CD4-positive, alpha-beta T cell treated with Interleukin-17A for 4 hours (primary cell): ENCODE measurements around the gene TMCO4.

Experiments
- DNase-seq: peaks from one replicate; pipeline ENCODE4 v3.0.0-alpha.2; 2020; ENCODE audit warnings: mixed read lengths

TMCO4 gene

GRCh38 chr1:19680644-19681043 lies 119.1 kb downstream of the TMCO4 start:
- DNase-seq, result no peak

- no peak for DNase-seq
These were observed 120.0 kb downstream of the TMCO4 start for GRCh38 chr1:19679691-19680090.

DNA sequence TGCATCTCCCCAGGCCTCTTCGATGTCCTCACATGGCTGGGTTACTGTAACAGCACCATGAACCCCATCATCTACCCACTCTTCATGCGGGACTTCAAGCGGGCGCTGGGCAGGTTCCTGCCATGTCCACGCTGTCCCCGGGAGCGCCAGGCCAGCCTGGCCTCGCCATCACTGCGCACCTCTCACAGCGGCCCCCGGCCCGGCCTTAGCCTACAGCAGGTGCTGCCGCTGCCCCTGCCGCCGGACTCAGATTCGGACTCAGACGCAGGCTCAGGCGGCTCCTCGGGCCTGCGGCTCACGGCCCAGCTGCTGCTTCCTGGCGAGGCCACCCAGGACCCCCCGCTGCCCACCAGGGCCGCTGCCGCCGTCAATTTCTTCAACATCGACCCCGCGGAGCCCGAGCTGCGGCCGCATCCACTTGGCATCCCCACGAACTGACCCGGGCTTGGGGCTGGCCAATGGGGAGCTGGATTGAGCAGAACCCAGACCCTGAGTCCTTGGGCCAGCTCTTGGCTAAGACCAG lies 120.7 kb downstream of the TMCO4 start:
- DNase-seq, result no peak

GRCh38 chr1:19678493-19678892 lies 121.2 kb downstream of the TMCO4 start:
- DNase-seq, result no peak

DNA sequence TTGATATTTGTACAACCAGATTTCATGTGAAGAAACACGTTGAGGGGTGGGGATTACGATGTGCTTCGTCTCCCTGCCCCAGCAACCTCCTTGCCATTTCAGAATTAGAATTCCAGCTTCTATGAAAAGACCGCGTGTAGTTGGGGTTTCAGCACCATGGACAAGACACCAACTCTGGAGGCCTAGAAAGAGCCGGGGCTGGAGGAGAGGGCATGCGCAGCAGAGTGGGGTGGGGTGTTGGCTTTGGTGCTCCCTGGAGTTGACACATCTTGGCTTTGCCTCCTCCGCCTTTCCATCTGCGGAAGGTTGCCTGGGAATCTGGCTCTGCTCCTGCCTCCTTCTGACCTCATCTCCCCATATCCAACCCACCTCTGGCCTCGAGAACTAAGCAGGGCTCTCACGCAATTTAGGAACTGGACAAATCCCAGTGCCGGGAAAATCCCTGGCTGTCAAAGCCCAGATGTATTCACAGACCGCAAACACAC lies 123.2 kb downstream of the TMCO4 start:
- no peak for DNase-seq

- DNase-seq, result no peak
These were observed 123.9 kb downstream of the TMCO4 start for GRCh38 chr1:19675797-19676196.

DNA sequence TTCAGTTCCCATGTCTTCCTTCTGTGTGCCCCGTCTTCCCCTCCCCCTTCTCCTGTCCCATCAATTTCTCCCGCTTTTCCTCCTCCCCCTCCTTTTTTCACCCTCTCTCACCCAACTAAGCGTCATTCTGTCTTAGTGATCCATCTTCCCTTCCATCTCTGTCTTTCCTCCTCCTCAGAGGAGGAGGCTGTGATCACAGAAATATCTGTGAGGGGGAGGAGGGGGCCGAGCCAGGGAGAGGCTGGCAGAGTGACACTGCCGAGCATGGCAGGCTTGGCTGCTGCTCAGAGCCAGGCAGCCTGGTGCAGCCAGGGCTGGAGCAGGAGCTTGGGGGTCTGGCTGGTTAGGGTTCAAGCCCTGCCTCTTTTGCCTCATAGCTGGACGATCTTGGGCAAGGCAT lies 127.5 kb downstream of the TMCO4 start:
- no peak for DNase-seq

- no peak for DNase-seq
These were observed 128.9 kb downstream of the TMCO4 start for GRCh38 chr1:19670787-19671186.

- DNase-seq, result no peak
These were observed 130.8 kb downstream of the TMCO4 start for GRCh38 chr1:19668888-19669287.

DNA sequence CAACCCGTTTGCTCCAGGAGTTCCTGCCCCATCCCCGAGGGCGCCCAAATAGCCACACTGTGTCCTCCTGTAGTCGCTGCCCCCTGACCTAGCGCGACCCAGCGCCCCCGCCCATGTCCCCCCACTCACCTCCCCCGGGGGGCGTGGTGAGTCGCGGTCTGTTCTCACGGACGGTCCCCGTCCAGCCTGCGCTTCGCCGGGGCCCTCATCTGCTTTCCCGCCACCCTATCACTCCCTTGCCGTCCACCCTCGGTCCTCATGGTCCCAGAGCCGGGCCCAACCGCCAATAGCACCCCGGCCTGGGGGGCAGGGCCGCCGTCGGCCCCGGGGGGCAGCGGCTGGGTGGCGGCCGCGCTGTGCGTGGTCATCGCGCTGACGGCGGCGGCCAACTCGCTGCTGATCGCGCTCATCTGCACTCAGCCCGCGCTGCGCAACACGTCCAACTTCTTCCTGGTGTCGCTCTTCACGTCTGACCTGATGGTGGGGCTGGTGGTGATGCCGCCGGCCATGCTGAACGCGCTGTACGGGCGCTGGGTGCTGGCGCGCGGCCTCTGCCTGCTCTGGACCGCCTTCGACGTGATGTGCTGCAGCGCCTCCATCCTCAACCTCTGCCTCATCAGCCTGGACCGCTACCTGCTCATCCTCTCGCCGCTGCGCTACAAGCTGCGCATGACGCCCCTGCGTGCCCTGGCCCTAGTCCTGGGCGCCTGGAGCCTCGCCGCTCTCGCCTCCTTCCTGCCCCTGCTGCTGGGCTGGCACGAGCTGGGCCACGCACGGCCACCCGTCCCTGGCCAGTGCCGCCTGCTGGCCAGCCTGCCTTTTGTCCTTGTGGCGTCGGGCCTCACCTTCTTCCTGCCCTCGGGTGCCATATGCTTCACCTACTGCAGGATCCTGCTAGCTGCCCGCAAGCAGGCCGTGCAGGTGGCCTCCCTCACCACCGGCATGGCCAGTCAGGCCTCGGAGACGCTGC lies 133.9 kb downstream of the TMCO4 start:
- DNase-seq, result peak; percentile 24

DNA sequence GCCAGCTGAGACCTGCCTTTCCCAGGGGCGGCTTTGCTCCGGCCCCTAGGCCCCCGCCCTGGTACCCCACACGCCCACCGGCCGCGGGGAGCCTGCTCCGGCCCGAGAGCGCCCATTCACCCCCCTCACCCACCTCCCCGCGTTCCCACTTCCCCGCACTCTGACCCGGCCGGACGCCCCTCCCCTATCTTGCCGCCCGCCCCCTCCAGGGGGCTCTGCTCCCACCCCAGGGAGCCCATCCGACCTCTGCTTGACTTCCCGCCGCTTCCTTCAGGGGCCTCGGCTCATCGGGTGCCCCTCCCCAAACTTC lies 134.6 kb downstream of the TMCO4 start:
- no peak for DNase-seq

DNA sequence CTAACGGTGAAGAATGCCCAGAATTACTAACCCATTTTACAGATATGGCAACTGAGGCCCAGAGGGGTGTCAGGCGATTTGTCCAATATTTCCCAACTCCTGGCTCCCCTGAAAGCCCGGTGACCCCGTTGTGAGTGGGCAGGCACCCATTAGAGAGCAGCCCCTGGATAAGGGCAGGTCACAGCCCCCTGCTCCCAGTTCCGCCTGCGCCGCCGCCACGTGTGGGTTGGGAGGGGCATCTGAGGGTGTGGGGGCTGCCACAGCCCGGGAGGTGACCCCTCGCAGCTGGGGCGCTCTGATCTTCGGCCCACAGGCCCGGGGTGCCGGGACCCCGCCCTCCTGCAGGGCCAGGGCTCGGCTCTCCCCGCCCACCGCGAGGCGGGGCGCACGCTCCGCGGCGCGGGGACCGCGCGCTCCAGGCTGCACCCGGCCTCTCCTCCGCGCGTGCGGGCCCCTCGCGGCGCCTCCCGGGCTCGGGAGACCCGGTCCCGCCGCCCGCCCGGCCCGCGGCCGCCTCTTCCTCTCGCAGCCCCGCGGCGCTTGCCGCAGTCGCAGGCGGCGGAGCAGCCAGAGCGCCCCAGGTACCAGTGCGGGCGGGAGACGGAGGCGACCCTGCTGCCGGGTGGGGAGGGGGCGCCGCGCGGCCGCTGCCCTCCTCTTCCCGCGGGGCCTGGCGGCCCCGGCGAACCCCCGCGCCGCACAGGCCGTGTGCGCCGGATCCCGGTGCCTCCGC lies 135.1 kb downstream of the TMCO4 start, which contains the start of gene HTR6:
Gene HTR6, plus strand, starts transcription at position 423 of the 733 bp plus-strand sequence. CDS start 879 bp downstream, outside the sequence.
- peak; percentile 64 for DNase-seq

DNA sequence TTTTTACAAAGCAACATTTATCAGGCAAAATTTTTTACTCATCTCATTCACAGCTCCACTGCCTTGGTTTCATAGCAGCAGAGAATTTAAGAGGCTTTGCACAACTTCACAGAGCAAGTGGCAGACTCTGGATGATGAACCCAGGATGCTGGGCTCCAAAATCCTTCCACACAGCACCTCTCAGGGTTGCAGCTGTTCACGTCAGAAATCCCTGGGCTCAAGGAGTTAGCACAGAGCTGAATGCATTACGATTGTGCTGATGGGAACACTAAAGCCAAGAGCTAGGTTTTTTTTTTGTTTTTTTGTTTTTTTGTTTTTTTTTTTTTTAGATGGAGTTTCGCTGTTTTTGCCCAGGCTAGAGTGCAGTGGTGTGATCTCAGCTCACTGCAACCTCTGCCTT lies 137.4 kb downstream of the TMCO4 start:
- no peak for DNase-seq

- DNase-seq, result peak; percentile 69
These were observed 137.9 kb downstream of the TMCO4 start for GRCh38 chr1:19661721-19662228.

DNA sequence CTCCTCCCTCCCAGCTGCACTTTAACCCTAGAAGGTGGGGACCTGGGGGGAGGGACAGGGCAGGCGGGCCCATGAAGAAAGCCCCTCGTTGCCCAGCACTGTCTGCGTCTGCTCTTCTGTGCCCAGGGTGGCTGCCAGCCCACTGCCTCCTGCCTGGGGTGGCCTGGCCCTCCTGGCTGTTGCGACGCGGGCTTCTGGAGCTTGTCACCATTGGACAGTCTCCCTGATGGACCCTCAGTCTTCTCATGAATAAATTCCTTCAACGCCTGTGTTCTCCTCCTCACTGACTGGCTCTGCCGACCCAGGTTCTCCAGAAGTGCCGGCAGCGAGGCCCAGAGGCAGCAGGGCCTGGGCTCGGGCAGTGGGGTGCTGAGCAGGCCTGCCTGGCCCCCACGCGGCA lies 141.5 kb downstream of the TMCO4 start:
- no peak for DNase-seq

DNA sequence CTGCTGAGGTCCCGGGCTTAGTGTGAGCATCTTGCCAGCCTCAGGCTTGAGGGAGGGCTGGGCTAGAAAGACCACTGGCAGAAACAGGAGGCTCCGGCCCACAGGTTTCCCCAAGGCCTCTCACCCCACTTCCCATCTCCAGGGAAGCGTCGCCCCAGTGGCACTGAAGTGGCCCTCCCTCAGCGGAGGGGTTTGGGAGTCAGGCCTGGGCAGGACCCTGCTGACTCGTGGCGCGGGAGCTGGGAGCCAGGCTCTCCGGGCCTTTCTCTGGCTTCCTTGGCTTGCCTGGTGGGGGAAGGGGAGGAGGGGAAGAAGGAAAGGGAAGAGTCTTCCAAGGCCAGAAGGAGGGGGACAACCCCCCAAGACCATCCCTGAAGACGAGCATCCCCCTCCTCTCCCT lies 142.2 kb downstream of the TMCO4 start:
- DNase-seq, result no peak

DNA sequence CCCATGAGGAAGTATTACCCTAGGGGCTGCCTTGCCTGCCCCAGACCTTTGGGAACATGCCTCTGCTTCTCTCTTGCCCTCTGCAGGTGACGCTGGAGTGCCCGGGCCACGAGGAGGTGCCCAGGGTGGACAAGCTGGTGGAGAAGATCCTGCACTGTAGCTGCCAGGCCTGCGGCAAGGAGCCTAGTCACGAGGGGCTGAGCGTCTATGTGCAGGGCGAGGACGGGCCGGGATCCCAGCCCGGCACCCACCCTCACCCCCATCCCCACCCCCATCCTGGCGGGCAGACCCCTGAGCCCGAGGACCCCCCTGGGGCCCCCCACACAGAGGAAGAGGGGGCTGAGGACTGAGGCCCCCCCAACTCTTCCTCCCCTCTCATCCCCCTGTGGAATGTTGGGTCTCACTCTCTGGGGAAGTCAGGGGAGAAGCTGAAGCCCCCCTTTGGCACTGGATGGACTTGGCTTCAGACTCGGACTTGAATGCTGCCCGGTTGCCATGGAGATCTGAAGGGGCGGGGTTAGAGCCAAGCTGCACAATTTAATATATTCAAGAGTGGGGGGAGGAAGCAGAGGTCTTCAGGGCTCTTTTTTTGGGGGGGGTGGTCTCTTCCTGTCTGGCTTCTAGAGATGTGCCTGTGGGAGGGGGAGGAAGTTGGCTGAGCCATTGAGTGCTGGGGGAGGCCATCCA lies 142.8 kb downstream of the TMCO4 start:
- DNase-seq, result no peak

DNA sequence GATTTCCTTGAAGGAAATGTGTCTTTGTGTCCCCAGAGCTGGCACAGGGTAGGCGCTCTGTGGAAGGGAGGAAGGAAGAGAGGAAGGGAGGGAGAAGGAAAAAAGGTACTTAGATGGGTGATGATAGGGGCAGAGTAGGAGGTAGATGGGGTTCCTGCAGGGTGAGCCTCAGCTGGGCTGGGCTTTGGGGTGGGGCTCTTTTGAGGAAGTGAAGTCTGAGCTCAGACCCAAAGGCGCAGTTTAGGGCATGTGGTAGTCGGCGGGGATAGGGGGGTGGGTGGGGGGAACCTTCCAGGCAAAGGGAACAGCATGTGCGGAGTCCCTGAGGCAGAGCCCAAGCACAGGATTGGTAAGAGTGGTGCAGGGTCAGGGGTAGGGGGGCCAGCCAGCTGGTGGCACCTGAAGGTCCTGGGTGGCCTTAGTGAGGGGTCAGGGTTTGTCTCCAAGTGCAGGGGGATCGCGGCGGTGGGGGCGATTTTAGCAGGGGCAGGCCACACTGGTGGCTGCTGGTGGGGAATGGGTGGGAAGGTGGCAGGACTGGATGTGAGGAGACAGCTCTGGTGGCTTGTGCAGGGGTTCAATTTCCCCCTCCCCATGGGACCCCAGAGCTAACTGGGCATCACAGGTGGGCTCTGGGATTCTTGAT lies 143.5 kb downstream of the TMCO4 start:
- DNase-seq, result no peak

- DNase-seq, result no peak
These were observed 144.0 kb downstream of the TMCO4 start for GRCh38 chr1:19655718-19656080.

DNA sequence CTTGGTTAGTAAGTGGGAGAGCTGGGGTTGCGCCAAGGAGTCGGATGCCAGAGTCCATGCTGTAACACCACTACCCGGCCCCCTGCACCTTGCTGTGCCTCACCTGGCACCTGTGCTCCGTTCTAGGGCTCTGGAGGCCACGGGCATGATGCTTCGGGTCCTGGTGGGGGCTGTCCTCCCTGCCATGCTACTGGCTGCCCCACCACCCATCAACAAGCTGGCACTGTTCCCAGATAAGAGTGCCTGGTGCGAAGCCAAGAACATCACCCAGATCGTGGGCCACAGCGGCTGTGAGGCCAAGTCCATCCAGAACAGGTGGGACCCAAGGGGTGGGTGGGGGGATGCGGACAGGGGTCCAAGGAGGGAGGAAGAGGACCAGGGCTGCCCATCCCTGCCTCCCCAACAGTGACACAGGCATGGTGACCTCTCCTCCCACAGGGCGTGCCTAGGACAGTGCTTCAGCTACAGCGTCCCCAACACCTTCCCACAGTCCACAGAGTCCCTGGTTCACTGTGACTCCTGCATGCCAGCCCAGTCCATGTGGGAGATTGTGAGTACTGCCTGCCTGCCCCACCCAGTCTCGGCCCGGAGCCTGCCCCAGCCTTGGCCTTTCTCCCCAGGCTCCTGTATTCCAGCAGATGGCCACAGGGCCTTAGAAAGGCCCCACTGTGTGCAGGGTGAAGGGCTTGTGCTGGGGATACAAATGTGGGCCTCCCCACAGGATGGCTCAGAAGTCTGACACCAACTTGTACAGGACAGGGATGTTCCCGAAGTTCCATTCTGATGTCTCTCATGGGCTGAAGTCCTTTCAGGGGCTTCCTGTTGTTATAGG lies 144.6 kb downstream of the TMCO4 start:
- no peak for DNase-seq

- DNase-seq, result no peak
These were observed 145.3 kb downstream of the TMCO4 start for GRCh38 chr1:19654386-19654785.
